GM18520 (cell line): Measurements from ENCODE around the gene MYO7B.

ENCODE experiments used
- ATAC-seq: cut with Tn5 transposase; IDR thresholded peaks from one replicate; pipeline ENCODE4 v1.9.1; 2021; ENCODE audit not compliant: unreplicated experiment

Gene MYO7B

GRCh38 chr2:127623388-127624319 is 88.2 kb downstream of the MYO7B start:
- ATAC-seq: no peak

GRCh38 chr2:127624320-127624755 is 88.9 kb downstream of the MYO7B start:
- no peak for ATAC-seq

- ATAC-seq: no peak
Observed at GRCh38 chr2:127624756-127625571, 89.5 kb downstream of the MYO7B start.

- ATAC-seq: no peak
Observed at GRCh38 chr2:127625572-127625951, 90.1 kb downstream of the MYO7B start.

GRCh38 chr2:127626175-127626574 is 90.7 kb downstream of the MYO7B start:
- no peak for ATAC-seq

- ATAC-seq: no peak
Observed at GRCh38 chr2:127626917-127627739, 91.6 kb downstream of the MYO7B start.

- ATAC-seq: no peak
Observed at GRCh38 chr2:127627740-127628571, 92.5 kb downstream of the MYO7B start.

- ATAC-seq: no peak
Observed at GRCh38 chr2:127628767-127629614, 93.5 kb downstream of the MYO7B start.

- no peak for ATAC-seq
Observed at GRCh38 chr2:127629637-127630036, 94.2 kb downstream of the MYO7B start.

GRCh38 chr2:127630096-127630863 is 94.8 kb downstream of the MYO7B start:
- ATAC-seq: no peak

- ATAC-seq: no peak
Observed at GRCh38 chr2:127630864-127631540, 95.5 kb downstream of the MYO7B start.

- no peak for ATAC-seq
Observed at GRCh38 chr2:127631541-127631996, 96.1 kb downstream of the MYO7B start.

GRCh38 chr2:127631997-127632581 is 96.6 kb downstream of the MYO7B start:
- ATAC-seq: no peak

- no peak for ATAC-seq
Observed at GRCh38 chr2:127632592-127633489, 97.4 kb downstream of the MYO7B start.

- no peak for ATAC-seq
Observed at GRCh38 chr2:127633556-127634065, 98.1 kb downstream of the MYO7B start.

GRCh38 chr2:127634066-127634617 is 98.7 kb downstream of the MYO7B start:
- ATAC-seq: no peak
